ENCODE results near the gene PCID2.
"Not testable (repeated sequence)": the region's sequence is repeated elsewhere in the genome, so short reads cannot be mapped to it uniquely, and the experiment has no call there.

Gene PCID2

GRCh38 chr13:113162783-113163685 is 45.4 kb downstream of the PCID2 start:
- no peak for DNase-seq

- DNase-seq = not testable (repeated sequence)
These were observed 46.5 kb downstream of the PCID2 start for GRCh38 chr13:113161975-113162374.

- DNase-seq = no peak
These were observed 47.0 kb downstream of the PCID2 start for GRCh38 chr13:113161433-113161832.

- no peak for DNase-seq
These were observed 47.5 kb downstream of the PCID2 start for GRCh38 chr13:113160983-113161382.

- no peak for DNase-seq
These were observed 48.8 kb downstream of the PCID2 start for GRCh38 chr13:113159701-113160100.

- no peak for DNase-seq
These were observed 49.5 kb downstream of the PCID2 start for GRCh38 chr13:113158946-113159345.

GRCh38 chr13:113157929-113158747 is 50.3 kb downstream of the PCID2 start, which contains the start of gene PROZ:
Gene PROZ, plus strand, starts transcription at chr13:113158648. Its CDS starts 13 bp downstream, at chr13:113158661.
- no peak for DNase-seq

- no peak for DNase-seq
These were observed 51.1 kb downstream of the PCID2 start for GRCh38 chr13:113157206-113157928.

GRCh38 chr13:113155982-113156655 is 52.4 kb downstream of the PCID2 start:
- DNase-seq = no peak

GRCh38 chr13:113155201-113155600 is 53.3 kb downstream of the PCID2 start:
- DNase-seq = no peak

GRCh38 chr13:113153810-113154748 is 54.4 kb downstream of the PCID2 start:
- DNase-seq = peak; percentile 69

- peak; percentile 46 for DNase-seq
These were observed 55.3 kb downstream of the PCID2 start for GRCh38 chr13:113152984-113153809.

- DNase-seq = no peak
These were observed 55.8 kb downstream of the PCID2 start for GRCh38 chr13:113152691-113152983.

- DNase-seq = no peak
These were observed 56.5 kb downstream of the PCID2 start for GRCh38 chr13:113151745-113152690.

GRCh38 chr13:113150550-113151365 is 57.7 kb downstream of the PCID2 start:
- no peak for DNase-seq

- no peak for DNase-seq
These were observed 58.5 kb downstream of the PCID2 start for GRCh38 chr13:113149711-113150549.

GRCh38 chr13:113148940-113149503 is 59.4 kb downstream of the PCID2 start:
- no peak for DNase-seq
